T-helper 2 cell treated with Interferon-gamma antibody and Interleukin-4, amounts not matched to agents 5 μg/mL and 100 μg/mL, for 36 hours (primary cell): ENCODE data around the gene SNX8.
"Not testable (repeated sequence)": the region's sequence is repeated elsewhere in the genome, so short reads cannot be mapped to it uniquely, and the experiment has no call there.

Experiments
- DNase-seq: peaks from one replicate; pipeline ENCODE4 v3.0.0; 2021; ENCODE audit warnings: low spot score
- H3K27ac Mint-ChIP-seq: one replicate; pipeline ENCODE4 v1.8.0; 2021; ENCODE audit warnings: mild to moderate bottlenecking, mixed read lengths
- H3K27me3 Mint-ChIP-seq: one replicate; pipeline ENCODE4 v1.8.0; 2021; ENCODE audit warnings: low read depth, mixed read lengths
- H3K36me3 Mint-ChIP-seq: one replicate; pipeline ENCODE4 v1.8.0; 2021; ENCODE audit warnings: low read depth, mixed read lengths
- H3K4me1 Mint-ChIP-seq: one replicate; pipeline ENCODE4 v1.8.0; 2021; ENCODE audit warnings: low read depth, mixed read lengths
- H3K4me3 Mint-ChIP-seq: one replicate; pipeline ENCODE4 v1.8.0; 2022; ENCODE audit warnings: mild to moderate bottlenecking, moderate library complexity, mixed read lengths
- H3K9me3 Mint-ChIP-seq: one replicate; pipeline ENCODE4 v1.8.0; 2021; ENCODE audit warnings: mixed read lengths

SNX8 gene

GRCh38 chr7:2272031-2272430 is 42.2 kb downstream of the SNX8 start:
- Mint-ChIP-seq H3K27ac (no peak overlapping the region), H3K4me1 (no peaks in the 10 kb centered on the region), H3K4me3 (no peak overlapping the region), H3K36me3 (peaks cover 2% of the 10 kb centered on the region), H3K9me3 (no peaks in the 10 kb centered on the region), H3K27me3 (no peaks in the 10 kb centered on the region)
- no peak for DNase-seq

- Mint-ChIP-seq H3K4me3 (no peak overlapping the region), H3K4me1 (no peaks in the 10 kb centered on the region), H3K9me3 (no peaks in the 10 kb centered on the region), H3K27me3 (no peaks in the 10 kb centered on the region), H3K27ac (no peak overlapping the region), H3K36me3 (peaks cover 2% of the 10 kb centered on the region)
- DNase-seq = no peak
These were observed 42.8 kb downstream of the SNX8 start for GRCh38 chr7:2271273-2272026.

- H3K27me3 Mint-ChIP-seq = no peaks in the 10 kb centered on the region
- H3K9me3 Mint-ChIP-seq = no peaks in the 10 kb centered on the region
- H3K36me3 Mint-ChIP-seq = peaks cover 2% of the 10 kb centered on the region
- H3K4me1 Mint-ChIP-seq = no peaks in the 10 kb centered on the region
- no peak for DNase-seq
- H3K27ac Mint-ChIP-seq = no peak overlapping the region
- no peak overlapping the region for H3K4me3 Mint-ChIP-seq
These were observed 43.7 kb downstream of the SNX8 start for GRCh38 chr7:2270495-2270894.

GRCh38 chr7:2269991-2270460 is 44.2 kb downstream of the SNX8 start:
- Mint-ChIP-seq H3K9me3 (no peaks in the 10 kb centered on the region), H3K36me3 (peaks cover 2% of the 10 kb centered on the region), H3K27ac (no peak overlapping the region), H3K4me3 (no peak overlapping the region), H3K27me3 (no peaks in the 10 kb centered on the region), H3K4me1 (no peaks in the 10 kb centered on the region)
- no peak for DNase-seq

- H3K9me3 Mint-ChIP-seq, H3K27ac Mint-ChIP-seq, H3K36me3 Mint-ChIP-seq: not testable (repeated sequence)
These were observed 44.9 kb downstream of the SNX8 start for GRCh38 chr7:2269089-2269990.

GRCh38 chr7:2266911-2267310 is 47.3 kb downstream of the SNX8 start:
- Mint-ChIP-seq H3K9me3 (no peaks in the 10 kb centered on the region), H3K36me3 (peaks cover 6% of the 10 kb centered on the region), H3K27ac (no peak overlapping the region), H3K4me1 (peaks cover under 1% of the 10 kb centered on the region), H3K27me3 (no peaks in the 10 kb centered on the region), H3K4me3 (no peak overlapping the region)
- DNase-seq = no peak

More at GRCh38 chr7:2269089-2269990, 44.9 kb downstream of the SNX8 start:
- H3K4me3 Mint-ChIP-seq, H3K27me3 Mint-ChIP-seq, H3K4me1 Mint-ChIP-seq, DNase-seq: not testable (repeated sequence)

- no peak overlapping the region for H3K4me3 Mint-ChIP-seq
- no peak overlapping the region for H3K27ac Mint-ChIP-seq
- H3K27me3 Mint-ChIP-seq = no peaks in the 10 kb centered on the region
- peaks cover 4% of the 10 kb centered on the region for H3K36me3 Mint-ChIP-seq
- H3K9me3 Mint-ChIP-seq = no peaks in the 10 kb centered on the region
- DNase-seq = no peak
- peaks cover 6% of the 10 kb centered on the region for H3K4me1 Mint-ChIP-seq
These were observed 50.1 kb downstream of the SNX8 start for GRCh38 chr7:2264158-2264557.

- H3K4me1 Mint-ChIP-seq = peaks cover 6% of the 10 kb centered on the region
- H3K27ac Mint-ChIP-seq = no peak overlapping the region
- H3K36me3 Mint-ChIP-seq = peaks cover 4% of the 10 kb centered on the region
- no peak for DNase-seq
- no peak overlapping the region for H3K4me3 Mint-ChIP-seq
- H3K27me3 Mint-ChIP-seq = no peaks in the 10 kb centered on the region
- H3K9me3 Mint-ChIP-seq = no peaks in the 10 kb centered on the region
These were observed 51.1 kb downstream of the SNX8 start for GRCh38 chr7:2263176-2263575.

GRCh38 chr7:2261611-2262010 is 52.6 kb downstream of the SNX8 start:
- Mint-ChIP-seq H3K9me3 (no peaks in the 10 kb centered on the region), H3K4me1 (peaks cover 6% of the 10 kb centered on the region), H3K36me3 (peaks cover 4% of the 10 kb centered on the region), H3K27me3 (no peaks in the 10 kb centered on the region), H3K27ac (peak overlapping the region; percentile 81), H3K4me3 (peak overlapping the region; percentile 57)
- no peak for DNase-seq

GRCh38 chr7:2260820-2261219 is 53.4 kb downstream of the SNX8 start:
- H3K36me3 Mint-ChIP-seq = peaks cover 4% of the 10 kb centered on the region
- no peak overlapping the region for H3K4me3 Mint-ChIP-seq
- peaks cover 6% of the 10 kb centered on the region for H3K4me1 Mint-ChIP-seq
- no peak overlapping the region for H3K27ac Mint-ChIP-seq
- no peaks in the 10 kb centered on the region for H3K27me3 Mint-ChIP-seq
- H3K9me3 Mint-ChIP-seq = no peaks in the 10 kb centered on the region
- no peak for DNase-seq

GRCh38 chr7:2259480-2259879 is 54.8 kb downstream of the SNX8 start:
- DNase-seq = no peak
- Mint-ChIP-seq H3K9me3 (no peaks in the 10 kb centered on the region), H3K4me1 (peaks cover 6% of the 10 kb centered on the region), H3K27ac (peak overlapping the region; percentile 18), H3K36me3 (peaks cover 5% of the 10 kb centered on the region), H3K4me3 (no peak overlapping the region), H3K27me3 (no peaks in the 10 kb centered on the region)

GRCh38 chr7:2258661-2259365 is 55.4 kb downstream of the SNX8 start:
- no peak overlapping the region for H3K4me3 Mint-ChIP-seq
- no peak overlapping the region for H3K27ac Mint-ChIP-seq
- H3K9me3 Mint-ChIP-seq = no peaks in the 10 kb centered on the region
- no peaks in the 10 kb centered on the region for H3K27me3 Mint-ChIP-seq
- peaks cover 2% of the 10 kb centered on the region for H3K36me3 Mint-ChIP-seq
- H3K4me1 Mint-ChIP-seq = peaks cover 6% of the 10 kb centered on the region
- DNase-seq = no peak

GRCh38 chr7:2257651-2258050 is 56.6 kb downstream of the SNX8 start:
- Mint-ChIP-seq H3K27me3 (no peaks in the 10 kb centered on the region), H3K9me3 (no peaks in the 10 kb centered on the region), H3K4me3 (no peak overlapping the region), H3K36me3 (peaks cover 2% of the 10 kb centered on the region), H3K4me1 (peaks cover 6% of the 10 kb centered on the region), H3K27ac (no peak overlapping the region)
- DNase-seq = no peak
